ENCODE results near the gene NDUFA3.

The NDUFA3 gene

GRCh38 chr19:54138489-54139256 lies 36.0 kb downstream of the NDUFA3 start:
- H3K36me3 Mint-ChIP-seq (ENCODE audit: low read depth) = peaks cover 32% of the 10 kb centered on the region
- peaks cover 40% of the 10 kb centered on the region for H3K4me1 Mint-ChIP-seq (ENCODE audit: low read depth)
- peak; percentile 29 for DNase-seq (ENCODE audit: low spot score)
- no peaks in the 10 kb centered on the region for H3K27me3 Mint-ChIP-seq (ENCODE audit: low read depth)
- H3K9me3 Mint-ChIP-seq = no peaks in the 10 kb centered on the region
- H3K27ac Mint-ChIP-seq = peak overlapping the region; percentile 92
- H3K4me3 Mint-ChIP-seq = peak overlapping the region; percentile 91

- H3K27ac Mint-ChIP-seq = no peak overlapping the region
- peaks cover 29% of the 10 kb centered on the region for H3K4me1 Mint-ChIP-seq (ENCODE audit: low read depth)
- no peaks in the 10 kb centered on the region for H3K27me3 Mint-ChIP-seq (ENCODE audit: low read depth)
- H3K9me3 Mint-ChIP-seq = no peaks in the 10 kb centered on the region
- H3K4me3 Mint-ChIP-seq = no peak overlapping the region
- H3K36me3 Mint-ChIP-seq (ENCODE audit: low read depth) = peaks cover 52% of the 10 kb centered on the region
- DNase-seq (ENCODE audit: low spot score) = no peak
Measured at GRCh38 chr19:54141356-54141755, 38.7 kb downstream of the NDUFA3 start.

- H3K27ac Mint-ChIP-seq = peak overlapping the region; percentile 24
- H3K9me3 Mint-ChIP-seq = no peaks in the 10 kb centered on the region
- no peaks in the 10 kb centered on the region for H3K27me3 Mint-ChIP-seq (ENCODE audit: low read depth)
- peaks cover 61% of the 10 kb centered on the region for H3K36me3 Mint-ChIP-seq (ENCODE audit: low read depth)
- H3K4me1 Mint-ChIP-seq (ENCODE audit: low read depth) = peaks cover 26% of the 10 kb centered on the region
- no peak for DNase-seq (ENCODE audit: low spot score)
- no peak overlapping the region for H3K4me3 Mint-ChIP-seq
Measured at GRCh38 chr19:54142166-54142780, 39.6 kb downstream of the NDUFA3 start.

GRCh38 chr19:54145541-54146158 lies 43.0 kb downstream of the NDUFA3 start:
- peaks cover 70% of the 10 kb centered on the region for H3K36me3 Mint-ChIP-seq (ENCODE audit: low read depth)
- no peaks in the 10 kb centered on the region for H3K27me3 Mint-ChIP-seq (ENCODE audit: low read depth)
- no peak overlapping the region for H3K27ac Mint-ChIP-seq
- no peaks in the 10 kb centered on the region for H3K9me3 Mint-ChIP-seq
- no peak for DNase-seq (ENCODE audit: low spot score)
- no peak overlapping the region for H3K4me3 Mint-ChIP-seq
- peaks cover 10% of the 10 kb centered on the region for H3K4me1 Mint-ChIP-seq (ENCODE audit: low read depth)

GRCh38 chr19:54147676-54148075 lies 45.0 kb downstream of the NDUFA3 start:
- no peaks in the 10 kb centered on the region for H3K9me3 Mint-ChIP-seq
- H3K36me3 Mint-ChIP-seq (ENCODE audit: low read depth) = peaks cover 70% of the 10 kb centered on the region
- H3K4me1 Mint-ChIP-seq (ENCODE audit: low read depth) = no peaks in the 10 kb centered on the region
- no peak for DNase-seq (ENCODE audit: low spot score)
- H3K27me3 Mint-ChIP-seq (ENCODE audit: low read depth) = no peaks in the 10 kb centered on the region
- no peak overlapping the region for H3K4me3 Mint-ChIP-seq
- no peak overlapping the region for H3K27ac Mint-ChIP-seq

GRCh38 chr19:54148158-54148557 lies 45.5 kb downstream of the NDUFA3 start:
- no peaks in the 10 kb centered on the region for H3K4me1 Mint-ChIP-seq (ENCODE audit: low read depth)
- no peak overlapping the region for H3K4me3 Mint-ChIP-seq
- no peak for DNase-seq (ENCODE audit: low spot score)
- no peaks in the 10 kb centered on the region for H3K9me3 Mint-ChIP-seq
- H3K27ac Mint-ChIP-seq = no peak overlapping the region
- H3K27me3 Mint-ChIP-seq (ENCODE audit: low read depth) = no peaks in the 10 kb centered on the region
- H3K36me3 Mint-ChIP-seq (ENCODE audit: low read depth) = peaks cover 67% of the 10 kb centered on the region

- peaks cover 2% of the 10 kb centered on the region for H3K4me1 Mint-ChIP-seq (ENCODE audit: low read depth)
- no peak overlapping the region for H3K27ac Mint-ChIP-seq
- H3K27me3 Mint-ChIP-seq (ENCODE audit: low read depth) = no peaks in the 10 kb centered on the region
- no peaks in the 10 kb centered on the region for H3K9me3 Mint-ChIP-seq
- peaks cover 67% of the 10 kb centered on the region for H3K36me3 Mint-ChIP-seq (ENCODE audit: low read depth)
- no peak overlapping the region for H3K4me3 Mint-ChIP-seq
- DNase-seq (ENCODE audit: low spot score) = no peak
Measured at GRCh38 chr19:54149021-54149812, 46.6 kb downstream of the NDUFA3 start.

GRCh38 chr19:54151362-54152035 lies 48.8 kb downstream of the NDUFA3 start:
- peaks cover 13% of the 10 kb centered on the region for H3K4me1 Mint-ChIP-seq (ENCODE audit: low read depth)
- peaks cover 66% of the 10 kb centered on the region for H3K36me3 Mint-ChIP-seq (ENCODE audit: low read depth)
- H3K27me3 Mint-ChIP-seq (ENCODE audit: low read depth) = no peaks in the 10 kb centered on the region
- H3K9me3 Mint-ChIP-seq = no peaks in the 10 kb centered on the region
- H3K27ac Mint-ChIP-seq = peak overlapping the region; percentile 45
- no peak for DNase-seq (ENCODE audit: low spot score)
- H3K4me3 Mint-ChIP-seq = no peak overlapping the region

GRCh38 chr19:54152267-54152666 lies 49.6 kb downstream of the NDUFA3 start:
- no peak overlapping the region for H3K27ac Mint-ChIP-seq
- no peaks in the 10 kb centered on the region for H3K27me3 Mint-ChIP-seq (ENCODE audit: low read depth)
- peaks cover 16% of the 10 kb centered on the region for H3K4me1 Mint-ChIP-seq (ENCODE audit: low read depth)
- H3K9me3 Mint-ChIP-seq = no peaks in the 10 kb centered on the region
- no peak overlapping the region for H3K4me3 Mint-ChIP-seq
- no peak for DNase-seq (ENCODE audit: low spot score)
- peaks cover 63% of the 10 kb centered on the region for H3K36me3 Mint-ChIP-seq (ENCODE audit: low read depth)

GRCh38 chr19:54152878-54153524 lies 50.3 kb downstream of the NDUFA3 start:
- no peaks in the 10 kb centered on the region for H3K9me3 Mint-ChIP-seq
- peaks cover 17% of the 10 kb centered on the region for H3K4me1 Mint-ChIP-seq (ENCODE audit: low read depth)
- H3K27me3 Mint-ChIP-seq (ENCODE audit: low read depth) = no peaks in the 10 kb centered on the region
- H3K36me3 Mint-ChIP-seq (ENCODE audit: low read depth) = peaks cover 61% of the 10 kb centered on the region
- peak overlapping the region; percentile 57 for H3K27ac Mint-ChIP-seq
- no peak overlapping the region for H3K4me3 Mint-ChIP-seq
- DNase-seq (ENCODE audit: low spot score) = no peak

GRCh38 chr19:54153731-54154326 lies 51.2 kb downstream of the NDUFA3 start:
- Mint-ChIP-seq H3K4me1 (ENCODE audit: low read depth) (peaks cover 24% of the 10 kb centered on the region), H3K4me3 (no peak overlapping the region), H3K27ac (peak overlapping the region; percentile 26), H3K36me3 (ENCODE audit: low read depth) (peaks cover 60% of the 10 kb centered on the region), H3K27me3 (ENCODE audit: low read depth) (no peaks in the 10 kb centered on the region), H3K9me3 (no peaks in the 10 kb centered on the region)
- DNase-seq (ENCODE audit: low spot score) = no peak

- no peak for DNase-seq (ENCODE audit: low spot score)
- H3K9me3 Mint-ChIP-seq = no peaks in the 10 kb centered on the region
- peaks cover 26% of the 10 kb centered on the region for H3K4me1 Mint-ChIP-seq (ENCODE audit: low read depth)
- peak overlapping the region; percentile 65 for H3K27ac Mint-ChIP-seq
- H3K36me3 Mint-ChIP-seq (ENCODE audit: low read depth) = peaks cover 54% of the 10 kb centered on the region
- no peak overlapping the region for H3K4me3 Mint-ChIP-seq
- no peaks in the 10 kb centered on the region for H3K27me3 Mint-ChIP-seq (ENCODE audit: low read depth)
Measured at GRCh38 chr19:54154603-54155345, 52.1 kb downstream of the NDUFA3 start.

All from T-helper 2 cell treated with Interferon-gamma antibody and Interleukin-4, amounts not matched to agents 5 μg/mL and 100 μg/mL, for 36 hours (primary cell).